ENCODE data around the gene VANGL2. TPM values are rescaled to one million over a fixed set of nuclear protein-coding genes. Genes with fewer than 3 reads are reported as not detected.
A peak's percentile ranks its signal among the peaks of the same experiment; 100 is the strongest.

The VANGL2 gene
- total RNA-seq, 1 donor from 2014 or later = 7.1 TPM

GRCh38 chr1:160418483-160418882 is 18.1 kb downstream of the VANGL2 start:
- DNase-seq (ENCODE audit: low spot score) (no peak), ATAC-seq (no peak)
- intact Hi-C loops (cut with DNase I) = no loop called here

- no peak for DNase-seq (ENCODE audit: low spot score)
- no peak for ATAC-seq
- intact Hi-C loops (cut with DNase I) = no loop called here
These were observed 18.9 kb downstream of the VANGL2 start for GRCh38 chr1:160419150-160419837.

GRCh38 chr1:160419838-160420169 is 19.4 kb downstream of the VANGL2 start:
- intact Hi-C loops (cut with DNase I) = no loop called here
- no peak for ATAC-seq
- no peak for DNase-seq (ENCODE audit: low spot score)

- intact Hi-C loops (cut with DNase I) = no loop called here
- no peak for DNase-seq (ENCODE audit: low spot score)
These were observed 20.8 kb downstream of the VANGL2 start for GRCh38 chr1:160420881-160421842.

GRCh38 chr1:160421881-160422280 is 21.5 kb downstream of the VANGL2 start:
- DNase-seq (ENCODE audit: low spot score) (no peak), ATAC-seq (no peak)
- intact Hi-C loops (cut with DNase I) = no loop called here

More at GRCh38 chr1:160420881-160421842, 20.8 kb downstream of the VANGL2 start:
- ATAC-seq = no peak

- DNase-seq (ENCODE audit: low spot score) = no peak
- intact Hi-C loops (cut with DNase I) = no loop called here
- no peak for ATAC-seq
These were observed 23.6 kb downstream of the VANGL2 start for GRCh38 chr1:160423966-160424365.

- intact Hi-C loops (cut with DNase I) = no loop called here
- no peak for ATAC-seq
- no peak for DNase-seq (ENCODE audit: low spot score)
These were observed 25.5 kb downstream of the VANGL2 start for GRCh38 chr1:160425847-160426246.

GRCh38 chr1:160427625-160428024 is 27.3 kb downstream of the VANGL2 start:
- DNase-seq (ENCODE audit: low spot score) (no peak), ATAC-seq (no peak)
- intact Hi-C loops (cut with DNase I) = no loop called here

GRCh38 chr1:160428053-160428452 is 27.7 kb downstream of the VANGL2 start:
- no peak for DNase-seq (ENCODE audit: low spot score)
- no peak for ATAC-seq
- intact Hi-C loops (cut with DNase I) = no loop called here

- DNase-seq (ENCODE audit: low spot score) (no peak), ATAC-seq (peak; percentile 83)
- intact Hi-C loops (cut with DNase I) = no loop called here
These were observed 28.3 kb downstream of the VANGL2 start for GRCh38 chr1:160428655-160429054.

- DNase-seq (ENCODE audit: low spot score) (no peak), ATAC-seq (no peak)
- intact Hi-C loops (cut with DNase I) = no loop called here
These were observed 28.8 kb downstream of the VANGL2 start for GRCh38 chr1:160429125-160429561.

- intact Hi-C loops (cut with DNase I) = no loop called here
- DNase-seq (ENCODE audit: low spot score) (no peak), ATAC-seq (no peak)
These were observed 29.6 kb downstream of the VANGL2 start for GRCh38 chr1:160429702-160430535.

- no peak for DNase-seq (ENCODE audit: low spot score)
- no peak for ATAC-seq
- intact Hi-C loops (cut with DNase I) = no loop called here
These were observed 30.6 kb downstream of the VANGL2 start for GRCh38 chr1:160431006-160431405.

GRCh38 chr1:160431571-160431970 is 31.2 kb downstream of the VANGL2 start:
- intact Hi-C loops (cut with DNase I) = no loop called here

GRCh38 chr1:160432371-160432786 is 32.0 kb downstream of the VANGL2 start:
- ATAC-seq (no peak), DNase-seq (ENCODE audit: low spot score) (no peak)
- intact Hi-C loops (cut with DNase I) = no loop called here

More at GRCh38 chr1:160431571-160431970, 31.2 kb downstream of the VANGL2 start:
- ATAC-seq = no peak
- DNase-seq (ENCODE audit: low spot score) = no peak

- intact Hi-C loops (cut with DNase I) = no loop called here
- DNase-seq (ENCODE audit: low spot score) = no peak
- ATAC-seq = no peak
These were observed 36.6 kb downstream of the VANGL2 start for GRCh38 chr1:160436966-160437365.

GRCh38 chr1:160437432-160438316 is 37.3 kb downstream of the VANGL2 start:
- ATAC-seq (no peak), DNase-seq (ENCODE audit: low spot score) (no peak)
- intact Hi-C loops (cut with DNase I) = no loop called here

GRCh38 chr1:160438317-160438918 is 38.1 kb downstream of the VANGL2 start:
- no peak for DNase-seq (ENCODE audit: low spot score)
- intact Hi-C loops (cut with DNase I) = no loop called here
- ATAC-seq = no peak
